HG02981 (cell line): ENCODE measurements around the gene GLOD4.

ENCODE experiments used
- ATAC-seq: cut with Tn5 transposase; IDR thresholded peaks from one replicate; pipeline ENCODE4 v1.9.1; 2021; ENCODE audit warnings: mild to moderate bottlenecking, moderate library complexity; ENCODE audit not compliant: unreplicated experiment

GLOD4 gene

GRCh38 chr17:744937-745336, 37.1 kb downstream of the GLOD4 start:
- no peak for ATAC-seq

- ATAC-seq, result no peak
Measured at GRCh38 chr17:743139-743538, 38.9 kb downstream of the GLOD4 start.

- no peak for ATAC-seq
Measured at GRCh38 chr17:742147-742793, 39.8 kb downstream of the GLOD4 start.

- peak; percentile 76 for ATAC-seq
Measured at GRCh38 chr17:740240-741017, 41.7 kb downstream of the GLOD4 start.

- ATAC-seq, result no peak
Measured at GRCh38 chr17:737561-738113, 44.4 kb downstream of the GLOD4 start.

GRCh38 chr17:733743-734142, 48.3 kb downstream of the GLOD4 start:
- no peak for ATAC-seq

- ATAC-seq, result peak; percentile 33
Measured at GRCh38 chr17:732902-733720, 49.0 kb downstream of the GLOD4 start.

GRCh38 chr17:732067-732901, 49.8 kb downstream of the GLOD4 start, which contains the start of gene TLCD3A:
TSS of gene TLCD3A (plus strand) at chr17:732596. CDS start at chr17:732648, 52 bp downstream.
- ATAC-seq, result peak; percentile 57

GRCh38 chr17:731644-732066, 50.4 kb downstream of the GLOD4 start:
- ATAC-seq, result peak; percentile 8

GRCh38 chr17:728911-729310, 53.2 kb downstream of the GLOD4 start:
- no peak for ATAC-seq

GRCh38 chr17:726271-726919, 55.7 kb downstream of the GLOD4 start:
- no peak for ATAC-seq

- ATAC-seq, result no peak
Measured at GRCh38 chr17:725746-726145, 56.3 kb downstream of the GLOD4 start.

GRCh38 chr17:725084-725483, 57.0 kb downstream of the GLOD4 start:
- ATAC-seq, result no peak

GRCh38 chr17:721540-721937, 60.5 kb downstream of the GLOD4 start:
- ATAC-seq, result no peak

GRCh38 chr17:720706-721539, 61.2 kb downstream of the GLOD4 start:
- ATAC-seq, result no peak

GRCh38 chr17:718075-718474, 64.0 kb downstream of the GLOD4 start:
- ATAC-seq, result no peak
